Liver (tissue), 9 donors: Measurements from ENCODE around the gene FAM89B. TPM values are rescaled to one million over a fixed set of nuclear protein-coding genes. Genes with fewer than 3 reads are reported as not detected.

ENCODE experiments used
- DNase-seq: peaks from one replicate; pipeline ENCODE4 v3.0.0-alpha.2; 2017; ENCODE audit warnings: low spot score
- H3K27ac ChIP-seq, 2 donors: one replicate each; pipeline ENCODE4 v1.7.0; 2013; ENCODE audit warnings: inconsistent platforms in 2 of 2, low read length in 2 of 2, control low read depth in 1 of 2, low read depth in 1 of 2, mild to moderate bottlenecking in 1 of 2
- H3K27me3 ChIP-seq, 4 donors: one replicate each; pipeline versions ENCODE4 v1.6.1 to v1.7.0; 2013; ENCODE audit warnings: low read length in 3 of 4, inconsistent platforms in 1 of 4, mild to moderate bottlenecking in 1 of 4, moderate library complexity in 1 of 4; ENCODE audit not compliant: control insufficient read depth in 4 of 4, insufficient read depth in 4 of 4
- H3K36me3 ChIP-seq, 4 donors: one replicate each; pipeline versions ENCODE4 v1.6.1 to v1.7.0; 2013; ENCODE audit warnings: low read length in 3 of 4, mild to moderate bottlenecking in 3 of 4, low read depth in 1 of 4, moderate library complexity in 1 of 4; ENCODE audit not compliant: control insufficient read depth in 4 of 4, insufficient read depth in 3 of 4
- H3K4me1 ChIP-seq, 4 donors: one replicate each; pipeline versions ENCODE4 v1.6.1 to v1.7.0; 2013; ENCODE audit warnings: low read length in 3 of 4, mild to moderate bottlenecking in 3 of 4, moderate library complexity in 1 of 4; ENCODE audit not compliant: control insufficient read depth in 4 of 4, insufficient read depth in 4 of 4
- H3K4me3 ChIP-seq, 3 donors: one replicate each; pipeline versions ENCODE4 v1.6.1 to v1.7.0; 2013; ENCODE audit warnings: low read length in 3 of 3, control low read depth in 1 of 3, low read depth in 1 of 3, mild to moderate bottlenecking in 1 of 3
- H3K9ac ChIP-seq, 2 donors: one replicate each; pipeline ENCODE4 v1.7.0; 2013; ENCODE audit warnings: low read length in 2 of 2, mild to moderate bottlenecking in 2 of 2, moderate library complexity in 2 of 2, control low read depth in 1 of 2, low read depth in 1 of 2
- H3K9me3 ChIP-seq, 4 donors: one replicate each; pipeline versions ENCODE4 v1.6.1 to v1.7.0; 2013; ENCODE audit warnings: low read length in 3 of 4; ENCODE audit not compliant: control insufficient read depth in 4 of 4
- EGR1 ChIP-seq, 2 donors: IDR thresholded peaks; 2 replicates each; pipeline ENCODE4 v1.6.1; 2016 to 2018; ENCODE audit warnings: antibody characterized with exemption in 2 of 2, low read depth in 2 of 2
- FOXA1 ChIP-seq: IDR thresholded peaks from 2 replicates; pipeline ENCODE4 v1.6.1; 2016; ENCODE audit warnings: antibody characterized with exemption
- FOXA2 ChIP-seq: IDR thresholded peaks from 2 replicates; pipeline ENCODE4 v1.6.1; 2016; ENCODE audit warnings: antibody characterized with exemption
- GABPA ChIP-seq, 2 donors: IDR thresholded peaks in 1 of 2; conservative IDR thresholded peaks in 1 of 2; 2 replicates each; pipeline ENCODE4 v1.6.1; 2016; ENCODE audit warnings: antibody characterized with exemption in 2 of 2, mild to moderate bottlenecking in 1 of 2, moderate library complexity in 1 of 2
- HNF4A ChIP-seq, 2 donors: conservative IDR thresholded peaks; 2 replicates each; pipeline ENCODE4 v1.6.1; 2016; ENCODE audit warnings: antibody characterized with exemption in 2 of 2, mild to moderate bottlenecking in 2 of 2
- HNF4G ChIP-seq: IDR thresholded peaks from 2 replicates; pipeline ENCODE4 v1.6.1; 2016; ENCODE audit warnings: antibody characterized with exemption
- JUND ChIP-seq, 2 donors: IDR thresholded peaks; 2 replicates each; pipeline ENCODE4 v1.6.1; 2016; ENCODE audit warnings: antibody characterized with exemption in 2 of 2
- NR2F2 ChIP-seq: IDR thresholded peaks from 2 replicates; pipeline ENCODE4 v1.6.1; 2016; ENCODE audit warnings: antibody characterized with exemption
- RAD21 ChIP-seq, 2 donors: IDR thresholded peaks; 2 replicates each; pipeline ENCODE4 v1.6.1; 2016; ENCODE audit warnings: antibody characterized with exemption in 2 of 2, mild to moderate bottlenecking in 2 of 2
- RXRA ChIP-seq, 2 donors: IDR thresholded peaks; 2 replicates each; pipeline ENCODE4 v1.6.1; 2017 to 2018; ENCODE audit warnings: antibody characterized with exemption in 2 of 2, mild to moderate bottlenecking in 1 of 2
- SP1 ChIP-seq: IDR thresholded peaks from 2 replicates; pipeline ENCODE4 v1.6.1; 2018; ENCODE audit warnings: antibody characterized with exemption, mild to moderate bottlenecking
- YY1 ChIP-seq: IDR thresholded peaks from 2 replicates; pipeline ENCODE4 v1.6.1; 2016; ENCODE audit warnings: antibody characterized with exemption, mild to moderate bottlenecking
- ZBTB33 ChIP-seq: IDR thresholded peaks from 2 replicates; pipeline ENCODE4 v1.6.1; 2016; ENCODE audit warnings: antibody characterized with exemption
- WGBS: extraction: QIAGEN DNeasy Blood & Tissue Kit; methylation state at CpG from one replicate; pipeline ENCODE4 v1.1.7; 2013; 5-methylcytosine and 5-hydroxymethylcytosine counted together
- polyA plus RNA-seq, 2 donors: library from polyadenylated mRNA; stranded (reverse) in 1 of 2; unstranded in 1 of 2; fragments of 200-250 nt in 1 of 2; fragments of >200 nt in 1 of 2; fragmentation: Nextera tagmentation in 1 of 2; extraction: Ambion mirVana in 1 of 2; gene quantifications; one replicate each; pipeline versions ENCODE4 v1.2.1 to v1.2.3, GENCODE V29; 2013 to 2015
- total RNA-seq, 2 donors: library from RNA; depleted of rRNA; stranded (reverse); fragments of >200 nt; gene quantifications; one replicate each; pipeline ENCODE4 v1.2.3, GENCODE V29; 2014
- TF ChIP-seq, protein P1 (sequence below): fragments of 150-350 bp; IDR thresholded peaks from 2 replicates; pipeline ENCODE4 v1.5.1; 2017; ENCODE audit warnings: improper control_type of control experiment, low read depth, low read length; ENCODE audit not compliant: missing input control
- donor health status: healthy.
- donor health status: healthy.
- donor health status: healthy.
- donor health status: healthy.
- donor health status: healthy.

Gene FAM89B
- total and polyA plus RNA-seq, 4 donors = 4.7 to 16.7 (median 9.5) TPM

- TF ChIP-seq FOXA2 (no peak), NR2F2 (no peak), YY1 (no peak), RXRA (IDR thresholded peaks at IDR 0.05) (no peak), HNF4G (no peak), FOXA1 (no peak)
Measured at GRCh38 chr11:65617136-65617850, 45.0 kb downstream of the FAM89B start (continued).

DNA sequence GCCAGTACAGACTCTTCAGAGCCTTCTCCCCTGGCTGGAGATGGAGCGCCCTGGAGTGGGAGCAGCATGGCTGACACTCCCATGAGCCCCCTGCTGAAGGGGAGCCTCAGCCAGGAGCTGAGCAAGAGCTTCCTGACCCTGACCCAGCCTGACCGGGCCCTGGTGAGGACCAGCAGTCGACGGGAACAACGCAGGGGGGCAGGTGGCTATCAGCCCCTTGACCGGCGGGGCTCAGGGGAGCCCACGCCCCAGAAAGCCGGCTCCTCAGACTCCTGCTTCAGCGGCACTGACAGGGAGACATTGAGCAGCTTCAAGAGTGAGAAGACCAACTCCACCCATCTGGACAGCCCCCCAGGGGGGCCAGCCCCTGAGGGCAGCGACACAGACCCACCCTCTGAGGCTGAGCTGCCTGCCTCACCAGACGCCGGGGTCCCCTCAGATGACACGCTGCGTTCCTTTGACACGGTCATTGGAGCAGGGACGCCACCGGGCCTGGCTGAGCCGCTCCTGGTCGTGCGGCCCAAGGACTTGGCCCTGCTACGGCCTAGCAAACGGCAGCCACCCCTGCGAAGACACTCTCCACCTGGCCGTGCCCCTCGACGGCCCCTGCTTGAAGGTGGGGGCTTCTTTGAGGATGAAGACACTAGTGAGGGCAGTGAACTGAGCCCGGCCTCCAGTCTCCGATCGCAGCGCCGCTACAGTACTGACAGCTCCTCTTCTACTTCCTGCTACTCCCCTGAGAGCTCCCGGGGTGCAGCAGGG lies 45.8 kb downstream of the FAM89B start:
- Histone ChIP-seq H3K9me3 (no peaks in the 10 kb centered on the region), H3K36me3 (peaks cover 10 to 28% (median 16%) of the 10 kb centered on the region in 4 donors), H3K27ac (no peak overlapping the region), H3K27me3 (no peaks in the 10 kb centered on the region), H3K4me1 (peaks cover 5 to 24% (median 14%) of the 10 kb centered on the region in 4 donors), H3K9ac (no peak overlapping the region), H3K4me3 (no peak overlapping the region)
- TF ChIP-seq HNF4A (conservative IDR thresholded peaks at IDR 0.05) = no peak
- no peak for TF ChIP-seq HNF4G
- no peak for TF ChIP-seq RAD21 (IDR thresholded peaks at IDR 0.05)
- TF ChIP-seq SP1 = no peak
- TF ChIP-seq EGR1 (IDR thresholded peaks at IDR 0.05; ENCODE audit: low read depth in 2 of 2) = no peak
- no peak for TF ChIP-seq NR2F2
- TF ChIP-seq RXRA (IDR thresholded peaks at IDR 0.05) = no peak
- TF ChIP-seq GABPA (IDR thresholded peaks at IDR 0.05 in 1 of 2, conservative IDR thresholded peaks at IDR 0.05 in 1 of 2) = no peak
- DNase-seq = no peak
- 96% methylated on average over 33 of the region's 33 CpGs for WGBS

GRCh38 chr11:65618763-65619162 lies 46.4 kb downstream of the FAM89B start:
- H3K36me3 ChIP-seq = peaks cover 14 to 34% (median 16%) of the 10 kb centered on the region in 4 donors
- TF ChIP-seq FOXA1 = no peak
- no peak for TF ChIP-seq HNF4G
- H3K4me1 ChIP-seq = peaks cover 5 to 21% (median 13%) of the 10 kb centered on the region in 4 donors
- DNase-seq = no peak
- no peaks in the 10 kb centered on the region for H3K27me3 ChIP-seq
- no peak overlapping the region for H3K4me3 ChIP-seq
- no peaks in the 10 kb centered on the region for H3K9me3 ChIP-seq
- no peak overlapping the region for H3K27ac ChIP-seq
- H3K9ac ChIP-seq = no peak overlapping the region
- 94% methylated on average over 14 of the region's 14 CpGs for WGBS

- Histone ChIP-seq H3K4me3 (no peak overlapping the region), H3K36me3 (peaks cover 14 to 41% (median 16%) of the 10 kb centered on the region in 4 donors), H3K9ac (no peak overlapping the region), H3K4me1 (peaks cover 5 to 19% (median 13%) of the 10 kb centered on the region in 4 donors), H3K27me3 (no peaks in the 10 kb centered on the region), H3K9me3 (no peaks in the 10 kb centered on the region), H3K27ac (no peak overlapping the region)
- WGBS = 96% methylated on average over 29 of the region's 29 CpGs
- TF ChIP-seq JUND (IDR thresholded peaks at IDR 0.05) (no peak), ZBTB33 (no peak), GABPA (IDR thresholded peaks at IDR 0.05 in 1 of 2, conservative IDR thresholded peaks at IDR 0.05 in 1 of 2) (no peak), FOXA1 (no peak)
- TF ChIP-seq, protein P1, sequence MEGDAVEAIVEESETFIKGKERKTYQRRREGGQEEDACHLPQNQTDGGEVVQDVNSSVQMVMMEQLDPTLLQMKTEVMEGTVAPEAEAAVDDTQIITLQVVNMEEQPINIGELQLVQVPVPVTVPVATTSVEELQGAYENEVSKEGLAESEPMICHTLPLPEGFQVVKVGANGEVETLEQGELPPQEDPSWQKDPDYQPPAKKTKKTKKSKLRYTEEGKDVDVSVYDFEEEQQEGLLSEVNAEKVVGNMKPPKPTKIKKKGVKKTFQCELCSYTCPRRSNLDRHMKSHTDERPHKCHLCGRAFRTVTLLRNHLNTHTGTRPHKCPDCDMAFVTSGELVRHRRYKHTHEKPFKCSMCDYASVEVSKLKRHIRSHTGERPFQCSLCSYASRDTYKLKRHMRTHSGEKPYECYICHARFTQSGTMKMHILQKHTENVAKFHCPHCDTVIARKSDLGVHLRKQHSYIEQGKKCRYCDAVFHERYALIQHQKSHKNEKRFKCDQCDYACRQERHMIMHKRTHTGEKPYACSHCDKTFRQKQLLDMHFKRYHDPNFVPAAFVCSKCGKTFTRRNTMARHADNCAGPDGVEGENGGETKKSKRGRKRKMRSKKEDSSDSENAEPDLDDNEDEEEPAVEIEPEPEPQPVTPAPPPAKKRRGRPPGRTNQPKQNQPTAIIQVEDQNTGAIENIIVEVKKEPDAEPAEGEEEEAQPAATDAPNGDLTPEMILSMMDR = no peak
- no peak for DNase-seq
Measured at GRCh38 chr11:65619281-65619928, 47.1 kb downstream of the FAM89B start.
